Measurements from ENCODE around the gene ASB13. TPM values are rescaled to one million over a fixed set of nuclear protein-coding genes. Genes with fewer than 3 reads are reported as not detected.

Gene ASB13
- total and polyA plus RNA-seq, 2 donors from 2014 or later = 47.7 to 95.1 TPM

- intact Hi-C loops (cut with DNase I) = no loop called here
Observed at GRCh38 chr10:5631936-5632335, 34.5 kb downstream of the ASB13 start.

GRCh38 chr10:5630112-5630436, 36.3 kb downstream of the ASB13 start:
- Histone ChIP-seq H3K4me1 (ENCODE audit: control insufficient read depth in 2 of 3, insufficient read depth in 2 of 3, low read depth in 1 of 3, low read length in 3 of 3) (peaks cover 6 to 22% (median 19%) of the 10 kb centered on the region in 3 donors), H3K4me3 (ENCODE audit: low read length in 3 of 3) (no peak overlapping the region), H3K27ac (ENCODE audit: low read depth in 2 of 2, low read length in 2 of 2) (no peak overlapping the region), H3K9me3 (ENCODE audit: control insufficient read depth in 2 of 3, insufficient read depth in 1 of 3, low read length in 3 of 3) (no peaks in the 10 kb centered on the region), H3K27me3 (ENCODE audit: control insufficient read depth, insufficient read depth, low read length) (no peaks in the 10 kb centered on the region), H3K9ac (ENCODE audit: low read length in 3 of 3) (no peak overlapping the region), H3K36me3 (ENCODE audit: control insufficient read depth in 2 of 3, insufficient read depth in 3 of 3, low read length in 3 of 3) (no peaks in the 10 kb centered on the region)
- no peak for TF ChIP-seq CTCF (IDR thresholded peaks at IDR 0.05; ENCODE audit: borderline replicate concordance, extremely low read depth, insufficient read depth)
- intact Hi-C loops (cut with DNase I) = no loop called here
- FAIRE-seq (no peak), DNase-seq (no peak)

More at GRCh38 chr10:5631936-5632335, 34.5 kb downstream of the ASB13 start:
- peak overlapping the region; percentile 68 to 83 for H3K27ac ChIP-seq (ENCODE audit: low read depth in 2 of 2, low read length in 2 of 2)
- FAIRE-seq (no peak), DNase-seq (peak in 2 of 5 donors; percentile 36 to 80)
- no peaks in the 10 kb centered on the region for H3K27me3 ChIP-seq (ENCODE audit: control insufficient read depth, insufficient read depth, low read length)
- peaks cover 6 to 19% (median 13%) of the 10 kb centered on the region in 3 donors for H3K4me1 ChIP-seq (ENCODE audit: control insufficient read depth in 2 of 3, insufficient read depth in 2 of 3, low read depth in 1 of 3, low read length in 3 of 3)
- no peaks in the 10 kb centered on the region for H3K9me3 ChIP-seq (ENCODE audit: control insufficient read depth in 2 of 3, insufficient read depth in 1 of 3, low read length in 3 of 3)
- H3K9ac ChIP-seq (ENCODE audit: low read length in 3 of 3) = no peak overlapping the region
- peak overlapping the region in 1 of 3 donors; percentile 14 for H3K4me3 ChIP-seq (ENCODE audit: low read length in 3 of 3)
- no peak for TF ChIP-seq CTCF (IDR thresholded peaks at IDR 0.05; ENCODE audit: borderline replicate concordance, extremely low read depth, insufficient read depth)
- no peaks in the 10 kb centered on the region for H3K36me3 ChIP-seq (ENCODE audit: control insufficient read depth in 2 of 3, insufficient read depth in 3 of 3, low read length in 3 of 3)

- no peaks in the 10 kb centered on the region for H3K36me3 ChIP-seq (ENCODE audit: control insufficient read depth in 2 of 3, insufficient read depth in 3 of 3, low read length in 3 of 3)
- no peak overlapping the region for H3K9ac ChIP-seq (ENCODE audit: low read length in 3 of 3)
- DNase-seq (peak; percentile 79 to 89 (median 83)), FAIRE-seq (peak; percentile 41)
- intact Hi-C loops (cut with DNase I) = no loop called here
- H3K27ac ChIP-seq (ENCODE audit: low read depth in 2 of 2, low read length in 2 of 2) = peak overlapping the region in 1 of 2 donors; percentile 24
- H3K4me3 ChIP-seq (ENCODE audit: low read length in 3 of 3) = no peak overlapping the region
- H3K9me3 ChIP-seq (ENCODE audit: control insufficient read depth in 2 of 3, insufficient read depth in 1 of 3, low read length in 3 of 3) = no peaks in the 10 kb centered on the region
- peaks cover 6 to 22% (median 19%) of the 10 kb centered on the region in 3 donors for H3K4me1 ChIP-seq (ENCODE audit: control insufficient read depth in 2 of 3, insufficient read depth in 2 of 3, low read depth in 1 of 3, low read length in 3 of 3)
- H3K27me3 ChIP-seq (ENCODE audit: control insufficient read depth, insufficient read depth, low read length) = no peaks in the 10 kb centered on the region
- TF ChIP-seq CTCF (IDR thresholded peaks at IDR 0.05; ENCODE audit: borderline replicate concordance, extremely low read depth, insufficient read depth) = peak; percentile 93
Observed at GRCh38 chr10:5629303-5630111, 36.9 kb downstream of the ASB13 start.

Data from kidney (tissue), 14 donors.